ENCODE results near the gene GARIN5B.

GRCh38 chr19:55345101-55345817 lies 17.8 kb downstream of the GARIN5B start:
- no peak for TF ChIP-seq POLR2A (IDR thresholded peaks at IDR 0.05)
- TF ChIP-seq CTCF (IDR thresholded peaks at IDR 0.05) = no peak

Data from adrenal gland (tissue), 5 donors.